Erythroblast (primary cell): Measurements from ENCODE around the gene GOLM1.

Experiments
- DNase-seq, 2 experiments: peaks; one replicate each; lab custom pipeline; 2025; lab: John Stamatoyannopoulos, UW
- GATA1 ChIP-seq: IDR thresholded peaks from 2 replicates; pipeline ENCODE4 v1.6.1; 2011; ENCODE audit warnings: low read depth, mild to moderate bottlenecking, control low read depth, low read length, moderate library complexity
- POLR2A ChIP-seq: IDR thresholded peaks from 2 replicates; pipeline ENCODE4 v1.6.1; 2011; ENCODE audit warnings: mild to moderate bottlenecking, low read length

Gene GOLM1

DNA sequence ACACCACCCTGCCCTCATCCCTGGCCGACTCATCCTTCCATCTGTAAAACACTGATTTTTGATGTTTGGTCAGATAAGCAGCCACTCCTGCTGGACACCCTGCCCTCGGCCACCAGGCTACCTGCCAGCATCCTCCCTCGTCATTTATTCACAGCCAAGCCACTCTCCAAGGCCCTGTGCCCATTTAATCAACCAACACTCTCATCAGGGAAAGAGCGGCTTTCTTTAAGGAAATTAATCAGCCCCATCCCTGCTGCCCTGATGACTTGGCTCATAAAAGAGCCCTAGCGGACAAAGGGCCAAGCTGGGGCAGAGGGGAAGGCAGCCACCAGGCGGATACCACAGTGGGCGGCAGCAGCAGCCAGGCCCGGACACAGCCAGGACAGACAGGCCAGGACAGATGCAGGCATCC is 52.4 kb downstream of the GOLM1 start:
- no peak for TF ChIP-seq POLR2A

DNA sequence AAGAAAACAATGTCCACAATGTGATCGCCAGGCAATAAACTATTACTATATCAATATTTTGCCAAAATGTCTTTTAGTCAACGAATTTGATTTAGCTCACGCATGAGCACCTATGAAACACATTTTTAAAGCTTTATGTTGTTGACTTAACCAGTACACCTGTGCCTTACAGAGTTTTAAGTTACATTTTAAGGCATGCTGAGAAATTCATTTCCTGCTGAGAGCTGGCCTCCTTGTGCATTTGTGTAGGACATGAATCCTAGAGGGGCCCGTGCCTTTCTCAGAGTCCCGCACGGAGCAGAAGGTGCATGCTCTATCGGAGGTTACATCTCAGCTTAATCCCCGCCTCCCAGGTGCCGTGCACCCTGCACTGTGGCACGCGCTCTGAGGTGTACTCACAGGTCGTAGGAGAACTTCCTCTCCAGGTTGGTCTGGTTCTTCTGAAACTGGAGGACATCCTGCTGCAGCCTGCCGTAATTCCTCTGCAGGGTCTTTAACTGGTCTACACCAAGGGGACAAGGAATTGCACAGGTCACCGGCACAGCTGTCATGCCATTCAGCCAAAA is 53.2 kb downstream of the GOLM1 start:
- TF ChIP-seq POLR2A: no peak
- TF ChIP-seq GATA1: no peak
- DNase-seq: no peak

More for the DNA sequence above, 52.4 kb downstream of the GOLM1 start:
- no peak for DNase-seq

DNA sequence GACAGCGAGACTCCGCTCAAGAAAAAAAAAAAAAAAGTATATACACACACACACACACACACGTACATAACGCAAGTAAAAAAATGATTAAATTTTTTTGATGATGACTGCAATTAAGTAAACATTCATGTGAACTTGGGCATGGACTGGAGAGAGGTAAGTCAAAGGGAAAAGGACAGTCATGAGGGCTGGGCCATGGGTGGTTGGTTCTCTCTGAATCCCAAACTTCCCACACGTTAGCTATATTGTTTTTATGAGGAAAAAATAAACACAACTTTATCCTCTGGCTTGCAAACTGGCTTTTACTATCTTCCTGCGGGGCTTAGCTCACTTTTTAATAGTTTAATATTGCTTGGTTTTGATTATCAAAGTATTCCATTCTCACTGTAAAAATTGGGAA is 53.7 kb downstream of the GOLM1 start:
- no peak for TF ChIP-seq POLR2A
- no peak for TF ChIP-seq GATA1

DNA sequence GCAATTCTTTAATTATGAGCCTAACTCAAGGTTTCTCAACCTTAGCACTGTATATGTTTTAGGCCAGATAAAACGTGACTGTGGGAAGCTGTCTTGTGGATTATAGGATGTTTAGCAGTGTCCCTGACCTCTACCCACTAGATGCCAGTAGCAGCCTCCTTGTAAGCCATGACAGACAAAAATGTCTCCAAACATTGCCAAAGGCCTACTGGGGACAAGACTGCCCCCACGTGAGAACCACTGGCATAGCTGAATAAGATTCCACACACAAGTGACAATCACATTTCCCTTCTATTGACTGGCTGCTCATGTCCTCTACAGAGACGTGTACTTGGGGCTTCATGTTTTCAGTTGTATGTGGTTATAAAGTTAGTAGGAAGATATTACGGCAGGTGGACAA is 55.4 kb downstream of the GOLM1 start:
- DNase-seq: peak; percentile 26 to 32
- TF ChIP-seq GATA1: no peak
- no peak for TF ChIP-seq POLR2A

More for the DNA sequence above, 53.7 kb downstream of the GOLM1 start:
- no peak for DNase-seq

DNA sequence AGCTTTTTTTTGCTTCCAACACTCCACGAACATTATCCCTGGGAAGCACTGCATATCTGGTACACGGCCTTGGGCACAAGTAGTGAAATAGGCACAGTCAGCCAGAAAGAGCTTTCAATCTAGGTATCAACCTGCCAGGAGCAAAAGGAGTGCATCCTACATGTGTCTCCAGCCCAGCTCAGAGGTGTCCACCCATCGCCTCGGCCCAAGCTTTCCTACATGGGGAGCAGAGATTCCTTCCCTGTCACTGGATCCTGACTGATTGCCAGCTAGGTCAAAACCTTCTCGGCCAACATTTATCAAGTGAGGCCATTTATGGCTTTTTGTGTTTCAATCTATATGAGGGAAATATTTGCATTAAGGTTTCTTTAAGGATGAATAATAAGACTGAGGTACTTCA is 55.8 kb downstream of the GOLM1 start:
- no peak for TF ChIP-seq POLR2A
- TF ChIP-seq GATA1: no peak
- no peak for DNase-seq

DNA sequence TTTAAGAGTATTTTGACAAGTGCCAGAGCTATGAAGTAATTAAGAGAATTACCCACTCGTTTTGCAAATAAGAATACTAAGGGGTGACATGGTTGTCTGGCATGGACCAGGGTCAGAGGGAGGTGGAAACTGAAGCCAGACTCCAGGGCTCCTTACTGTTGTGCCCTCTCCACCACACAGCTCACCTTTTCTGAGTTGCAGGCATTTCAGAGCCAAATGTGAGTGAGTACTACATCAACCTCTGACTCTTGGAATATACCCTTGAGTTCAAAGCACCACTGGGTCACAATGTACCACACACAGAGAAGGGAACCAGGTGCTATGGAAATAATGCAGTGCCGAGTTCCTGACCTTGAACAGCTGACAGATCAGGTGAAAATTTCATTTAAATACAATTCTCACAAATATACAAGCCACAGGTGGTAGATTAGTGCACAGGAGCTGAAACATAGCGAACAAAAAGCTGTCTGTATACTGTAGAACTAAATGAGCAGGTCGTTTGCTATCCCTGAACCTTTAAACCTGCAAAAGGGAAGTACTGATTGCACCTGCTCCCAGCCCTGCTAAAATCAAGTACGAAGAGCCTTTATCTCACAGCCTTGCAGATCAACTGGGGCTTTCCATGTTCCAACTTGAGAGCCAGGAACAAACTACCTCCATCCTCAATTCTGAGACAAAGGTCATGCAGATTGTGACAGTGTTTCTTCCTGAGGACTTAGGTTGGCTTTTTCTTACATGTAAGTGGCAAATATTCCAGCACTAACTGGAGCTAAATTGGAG is 57.0 kb downstream of the GOLM1 start:
- no peak for DNase-seq
- no peak for TF ChIP-seq POLR2A
- TF ChIP-seq GATA1: no peak

DNA sequence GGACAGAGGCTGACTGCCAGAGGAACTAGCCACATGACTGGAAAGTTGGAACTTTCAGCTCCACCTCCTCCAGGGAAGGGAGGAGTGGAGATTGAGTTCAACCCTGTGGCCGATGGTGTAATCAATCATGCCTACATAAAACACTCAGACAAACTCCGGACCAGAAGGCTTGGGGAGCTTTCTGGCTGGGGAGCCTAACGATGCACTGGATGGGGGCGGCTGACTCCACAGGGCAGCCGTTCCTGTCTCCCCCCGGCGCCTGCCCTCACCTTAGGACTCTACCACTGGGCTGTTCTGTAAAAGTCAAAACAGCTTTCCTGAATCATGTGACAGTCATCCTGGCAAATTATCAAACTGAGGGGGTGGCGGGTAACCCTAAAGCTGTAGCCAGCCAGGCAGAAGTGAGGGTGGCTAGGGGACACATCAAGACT is 58.0 kb downstream of the GOLM1 start:
- no peak for DNase-seq

DNA sequence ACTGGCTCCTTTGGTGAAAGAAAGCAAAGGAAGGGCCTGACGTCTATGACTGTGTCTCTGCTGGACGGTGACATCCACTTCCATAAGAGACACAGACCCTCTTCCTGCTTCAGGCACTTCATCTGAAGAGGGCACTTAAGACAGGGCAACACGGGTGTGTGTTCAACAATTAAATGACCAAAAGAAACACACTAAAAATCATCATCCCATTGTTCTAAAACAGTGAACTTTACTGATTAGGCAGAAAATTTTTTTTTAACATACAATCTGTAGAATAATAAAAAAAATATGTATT is 58.5 kb downstream of the GOLM1 start:
- TF ChIP-seq GATA1 (no peak), POLR2A (no peak)
- no peak for DNase-seq

More for the DNA sequence above, 58.0 kb downstream of the GOLM1 start:
- TF ChIP-seq POLR2A (no peak), GATA1 (no peak)

DNA sequence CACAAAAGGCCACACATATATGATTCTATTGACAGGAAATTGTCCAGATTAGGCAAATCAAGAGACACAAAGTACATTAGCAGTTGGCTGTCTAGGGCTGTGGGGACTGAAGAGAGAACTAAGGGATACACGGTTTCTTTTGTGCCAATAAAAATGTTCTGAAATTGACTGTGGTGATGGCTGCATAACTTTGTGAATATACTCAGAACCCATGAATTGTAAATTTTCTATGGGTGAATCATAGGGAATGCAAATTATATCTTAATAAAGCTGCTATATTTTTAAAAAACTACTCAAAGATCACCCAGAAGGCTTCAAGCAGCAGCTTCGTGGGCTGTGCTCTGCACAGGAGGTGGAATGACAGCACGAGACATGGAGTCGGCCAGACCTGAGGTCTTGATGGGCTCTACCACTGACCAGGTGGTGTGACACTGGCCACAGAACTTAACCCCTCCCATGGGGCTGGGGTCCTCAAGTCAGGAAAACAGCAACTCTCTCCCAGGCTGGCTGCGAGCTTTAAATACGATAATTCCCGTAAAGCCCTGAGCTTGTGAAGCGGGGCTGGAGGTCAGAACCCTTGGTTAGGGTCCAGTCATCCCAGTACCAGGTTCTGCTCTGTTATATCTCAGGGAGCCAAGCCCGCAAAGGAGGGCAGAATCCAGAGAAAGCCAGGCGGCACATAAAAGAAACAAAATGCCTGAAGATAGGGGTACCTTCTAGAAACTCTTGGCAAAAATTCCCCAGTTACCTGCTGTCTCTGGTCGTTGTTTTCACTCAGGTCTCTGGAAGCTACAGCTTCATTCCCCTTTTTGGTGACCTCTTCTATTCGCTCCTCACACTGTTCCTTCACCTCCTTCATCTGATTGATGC is 59.1 kb downstream of the GOLM1 start:
- no peak for DNase-seq
- TF ChIP-seq GATA1 (no peak), POLR2A (no peak)

DNA sequence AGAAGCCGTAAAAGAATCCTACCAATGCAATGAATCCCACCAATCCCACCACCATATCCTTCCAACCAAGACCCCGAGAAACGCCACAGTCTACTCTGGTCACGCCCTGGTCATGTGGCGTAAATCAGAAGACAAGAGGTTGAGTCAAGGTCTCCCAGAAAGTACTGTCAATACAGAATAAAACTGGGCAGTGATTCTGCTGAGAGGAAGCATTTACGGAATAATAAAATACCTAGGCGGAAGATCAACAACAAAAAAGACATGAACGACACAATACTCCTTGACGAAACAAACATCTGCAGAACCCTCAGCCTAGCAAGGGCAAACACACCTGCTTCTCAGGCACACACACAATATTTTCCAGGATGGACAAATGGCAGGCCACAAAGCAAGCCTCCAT is 62.8 kb downstream of the GOLM1 start:
- DNase-seq: no peak
- TF ChIP-seq GATA1: no peak
- no peak for TF ChIP-seq POLR2A

DNA sequence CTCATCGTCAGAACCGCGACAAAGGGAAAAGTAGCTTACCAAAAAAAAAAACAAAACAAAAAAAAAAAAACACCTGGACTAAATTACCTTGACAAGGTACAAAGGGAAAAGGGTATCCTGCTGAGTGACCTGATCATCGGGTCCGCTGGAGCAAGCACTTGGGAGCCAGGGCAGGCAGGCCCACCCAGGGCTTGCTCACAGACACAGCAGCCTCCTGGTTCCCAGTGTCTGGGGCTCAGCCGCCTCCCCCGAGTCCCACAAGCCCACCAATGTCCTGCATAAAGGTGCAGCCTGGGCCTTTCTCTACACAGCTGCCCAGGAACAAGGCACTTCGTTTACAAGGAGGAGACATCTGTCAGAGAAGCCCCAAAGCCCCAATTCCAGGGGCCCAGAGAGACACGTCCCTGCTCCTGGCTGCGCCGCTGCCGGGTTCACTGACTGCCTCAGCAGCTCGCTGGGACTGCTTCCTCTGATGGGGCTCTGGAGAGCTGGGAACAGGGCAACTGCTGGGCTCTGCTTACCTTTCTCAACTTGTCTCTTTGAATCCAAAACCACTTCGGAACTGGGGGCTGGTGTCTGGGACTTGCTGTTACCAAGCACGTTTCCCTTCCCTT is 63.4 kb downstream of the GOLM1 start:
- no peak for DNase-seq
- no peak for TF ChIP-seq GATA1

DNA sequence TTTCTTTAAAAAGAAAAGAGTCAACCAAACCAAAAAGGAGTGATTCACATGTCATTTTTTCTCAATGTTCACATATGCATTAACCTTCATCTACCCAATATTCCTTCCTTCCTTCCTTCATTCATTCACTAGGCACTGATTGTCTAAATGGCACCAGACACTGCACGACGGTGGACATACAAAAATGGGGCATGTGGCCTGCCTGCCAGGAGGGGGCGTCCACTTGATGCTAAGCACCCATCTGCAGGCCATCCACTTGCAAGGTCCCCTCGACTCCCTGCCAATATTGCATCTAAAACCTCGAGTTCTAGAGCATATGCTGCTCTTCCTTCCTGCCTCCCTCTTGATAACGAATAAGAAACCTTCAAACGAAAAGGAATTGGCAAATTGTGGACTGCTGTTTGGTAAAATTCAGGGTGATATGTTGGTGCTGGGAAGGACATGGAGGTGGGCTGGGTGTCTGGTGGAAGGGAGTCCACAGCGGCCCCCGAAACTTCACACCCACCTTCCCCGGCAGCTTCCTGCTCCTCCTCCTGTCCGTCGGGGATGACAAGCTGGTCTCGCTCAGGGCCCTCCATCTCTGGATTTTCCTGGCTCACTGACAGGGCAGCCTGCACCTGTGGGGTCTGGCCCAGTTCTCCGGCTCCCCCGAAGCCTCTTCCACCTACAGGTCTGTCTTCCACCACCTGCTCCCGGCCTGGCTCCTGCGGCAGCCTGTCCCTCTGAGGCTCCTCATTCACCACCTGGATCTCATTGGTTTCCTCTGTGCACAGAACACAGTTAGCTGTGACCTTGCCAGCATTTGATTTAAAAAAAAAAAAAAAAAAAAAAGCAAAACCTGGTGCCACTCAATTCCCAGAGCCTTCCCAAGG is 64.3 kb downstream of the GOLM1 start:
- DNase-seq: peak; percentile 70

DNA sequence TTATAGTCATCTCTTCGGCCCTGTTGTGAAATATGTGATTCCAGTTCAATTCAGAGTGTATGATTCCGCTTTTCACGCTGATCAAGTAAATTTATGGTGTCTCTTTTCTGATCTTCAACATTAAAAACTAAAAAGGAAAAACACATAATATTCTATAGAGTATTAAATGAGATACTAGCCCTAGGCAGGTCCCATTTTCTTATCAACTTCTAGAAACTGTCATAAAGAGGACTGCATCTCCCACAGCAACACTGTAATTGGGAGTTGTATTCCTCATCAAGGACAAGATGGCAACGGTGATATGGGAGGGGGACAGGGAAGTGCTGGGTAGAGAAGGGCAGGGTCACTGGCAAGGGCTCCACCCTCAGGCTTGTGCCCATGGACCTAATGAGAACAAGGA is 71.6 kb downstream of the GOLM1 start:
- no peak for TF ChIP-seq GATA1
- no peak for TF ChIP-seq POLR2A
- DNase-seq: no peak

More for the DNA sequence above, 64.3 kb downstream of the GOLM1 start:
- no peak for TF ChIP-seq POLR2A
- no peak for TF ChIP-seq GATA1
